Activated B cell treated with CpG ODN at 0.5 μM for 24 hours (primary cell): ENCODE data around the gene KLK4. TPM values are rescaled to one million over a fixed set of nuclear protein-coding genes. Genes with fewer than 3 reads are reported as not detected.
A peak's percentile ranks its signal among the peaks of the same experiment; 100 is the strongest.

Experiments used
- ATAC-seq: fragments of 200-7000 bp; cut with Tn5 transposase; one replicate; pipeline ENCODE4 v1.10.0; 2021; ENCODE audit warnings: low read depth, mild to moderate bottlenecking, moderate library complexity
- CTCF ChIA-PET: fragments of 350-600 bp; sonication (Branson Sonifier 250); formaldehyde crosslinking; loops from one replicate; lab custom pipeline; 2021; ENCODE audit warnings: antibody characterized with exemption; lab: Charles Lee
- POLR2A ChIA-PET: fragments of 350-600 bp; sonication (Branson Sonifier 250); formaldehyde crosslinking; loops from one replicate; lab custom pipeline; 2021; ENCODE audit warnings: antibody characterized with exemption; lab: Charles Lee
- DNase-seq: peaks from one replicate; pipeline ENCODE4 v3.0.0; 2022
- H3K27ac Mint-ChIP-seq: one replicate; pipeline ENCODE4 v1.8.0; 2020; ENCODE audit warnings: mixed read lengths
- H3K27me3 Mint-ChIP-seq: one replicate; pipeline ENCODE4 v1.8.0; 2021; ENCODE audit warnings: mixed read lengths
- H3K36me3 Mint-ChIP-seq: one replicate; pipeline ENCODE4 v1.8.0; 2021; ENCODE audit warnings: low read depth, mixed read lengths
- H3K4me1 Mint-ChIP-seq: one replicate; pipeline ENCODE4 v1.8.0; 2021; ENCODE audit warnings: mixed read lengths
- H3K4me3 Mint-ChIP-seq: one replicate; pipeline ENCODE4 v1.8.0; 2020; ENCODE audit warnings: mild to moderate bottlenecking, mixed read lengths
- H3K9me3 Mint-ChIP-seq: one replicate; pipeline ENCODE4 v1.8.0; 2020; ENCODE audit warnings: mixed read lengths
- CTCF ChIP-seq: fragments of 200-600 bp; IDR thresholded peaks from one replicate; pipeline ENCODE4 v1.8.0; 2022; ENCODE audit warnings: antibody characterized with exemption, mild to moderate bottlenecking
- intact Hi-C: fragments of 100-400 bp; cut with micrococcal nuclease; formaldehyde crosslinking; loops from one replicate; pipeline ENCODE4 v1.15.1; 2024
- total RNA-seq: library from RNA; stranded (reverse); gene quantifications from 2 replicates; pipeline ENCODE4 v1.2.3, GENCODE V29; 2022

The KLK4 gene
- total RNA-seq, 1 donor from 2014 or later: 0.75 TPM

GRCh38 chr19:50925734-50926133 is 14.5 kb upstream of the KLK4 start:
- CTCF ChIA-PET: no interaction called here
- POLR2A ChIA-PET: no interaction called here

GRCh38 chr19:50924586-50924985 is 13.4 kb upstream of the KLK4 start:
- CTCF ChIA-PET: no interaction called here
- intact Hi-C loops: loop anchor here (5.0 kb wide), 1 partner anchor 202 kb away; the partner anchor contains the start of gene CLEC11A
- no peak overlapping the region for H3K4me3 Mint-ChIP-seq
- no peaks in the 10 kb centered on the region for H3K9me3 Mint-ChIP-seq
- H3K27ac Mint-ChIP-seq: no peak overlapping the region
- ATAC-seq: no peak
- no peaks in the 10 kb centered on the region for H3K36me3 Mint-ChIP-seq
- H3K27me3 Mint-ChIP-seq: peaks cover 22% of the 10 kb centered on the region
- TF ChIP-seq CTCF: no peak
- H3K4me1 Mint-ChIP-seq: peaks cover 10% of the 10 kb centered on the region
- POLR2A ChIA-PET: no interaction called here
- no peak for DNase-seq

More at GRCh38 chr19:50925734-50926133, 14.5 kb upstream of the KLK4 start:
- H3K36me3 Mint-ChIP-seq: no peaks in the 10 kb centered on the region
- H3K27ac Mint-ChIP-seq: no peak overlapping the region
- intact Hi-C loops: no loop called here
- no peak overlapping the region for H3K4me3 Mint-ChIP-seq
- peaks cover 29% of the 10 kb centered on the region for H3K27me3 Mint-ChIP-seq
- ATAC-seq: no peak
- no peaks in the 10 kb centered on the region for H3K9me3 Mint-ChIP-seq
- no peak for DNase-seq
- peaks cover 13% of the 10 kb centered on the region for H3K4me1 Mint-ChIP-seq
- no peak for TF ChIP-seq CTCF

GRCh38 chr19:50922317-50922853 is 11.2 kb upstream of the KLK4 start:
- H3K36me3 Mint-ChIP-seq: no peaks in the 10 kb centered on the region
- TF ChIP-seq CTCF: peak; percentile 61
- intact Hi-C loops: loop anchor here (1.0 to 5.0 kb wide), 7 partner anchors 40 to 566 kb away; partner anchors contain the start of gene CLEC11A
- no peak overlapping the region for H3K4me3 Mint-ChIP-seq
- H3K27me3 Mint-ChIP-seq: peaks cover 24% of the 10 kb centered on the region
- H3K27ac Mint-ChIP-seq: no peak overlapping the region
- POLR2A ChIA-PET: interaction anchor here (0.6 to 1.3 kb wide), 5 partner anchors 26 to 411 kb away, joined by 3 to 10 read pairs (median 6); partner anchors contain the start of gene JOSD2
- peak; percentile 59 for DNase-seq
- no peaks in the 10 kb centered on the region for H3K9me3 Mint-ChIP-seq
- CTCF ChIA-PET: interaction anchor here (0.6 to 2.5 kb wide), 32 partner anchors 14 to 1225 kb away, joined by 3 to 19 read pairs (median 5); partner anchors contain the start of gene JOSD2
- peak; percentile 99 for ATAC-seq
- peaks cover 10% of the 10 kb centered on the region for H3K4me1 Mint-ChIP-seq

GRCh38 chr19:50921426-50922316 is 10.5 kb upstream of the KLK4 start:
- H3K4me3 Mint-ChIP-seq: no peak overlapping the region
- no peak for TF ChIP-seq CTCF
- no peak for DNase-seq
- H3K36me3 Mint-ChIP-seq: no peaks in the 10 kb centered on the region
- ATAC-seq: peak; percentile 21
- intact Hi-C loops: loop anchor here (1.0 to 5.0 kb wide), 7 partner anchors 39 to 565 kb away; partner anchors contain the start of gene CLEC11A
- H3K27ac Mint-ChIP-seq: no peak overlapping the region
- peaks cover 10% of the 10 kb centered on the region for H3K4me1 Mint-ChIP-seq
- CTCF ChIA-PET: interaction anchor here (0.6 to 2.5 kb wide), 32 partner anchors 13 to 1224 kb away, joined by 3 to 19 read pairs (median 5); partner anchors contain the start of gene JOSD2
- no peaks in the 10 kb centered on the region for H3K9me3 Mint-ChIP-seq
- H3K27me3 Mint-ChIP-seq: peaks cover 29% of the 10 kb centered on the region
- POLR2A ChIA-PET: interaction anchor here (0.6 to 1.3 kb wide), 5 partner anchors 25 to 410 kb away, joined by 3 to 10 read pairs (median 6); partner anchors contain the start of gene JOSD2

GRCh38 chr19:50916069-50916468 is 4.9 kb upstream of the KLK4 start:
- ATAC-seq: no peak
- TF ChIP-seq CTCF: no peak
- POLR2A ChIA-PET: no interaction called here
- H3K36me3 Mint-ChIP-seq: no peaks in the 10 kb centered on the region
- no peaks in the 10 kb centered on the region for H3K4me1 Mint-ChIP-seq
- peaks cover 15% of the 10 kb centered on the region for H3K27me3 Mint-ChIP-seq
- no peak overlapping the region for H3K27ac Mint-ChIP-seq
- H3K4me3 Mint-ChIP-seq: no peak overlapping the region
- H3K9me3 Mint-ChIP-seq: no peaks in the 10 kb centered on the region
- CTCF ChIA-PET: no interaction called here
- intact Hi-C loops: no loop called here
- no peak for DNase-seq
